ENCODE measurements around the gene GABRP. TPM values are rescaled to one million over a fixed set of nuclear protein-coding genes. Genes with fewer than 3 reads are reported as not detected.

Gene GABRP
- total RNA-seq, 4 donors from 2014 or later: not detected

GRCh38 chr5:170844651-170845050 is 61.1 kb downstream of the GABRP start:
- Histone ChIP-seq H3K4me3 (no peak overlapping the region), H3K27me3 (peaks cover 0 to 2% (median 0%) of the 10 kb centered on the region in 3 donors), H3K36me3 (no peaks in the 10 kb centered on the region), H3K4me1 (no peaks in the 10 kb centered on the region), H3K27ac (no peak overlapping the region), H3K9me3 (no peaks in the 10 kb centered on the region)
- ATAC-seq (no peak), DNase-seq (no peak)
- in situ Hi-C loops (cut with MboI; ENCODE audit: low sequenced_read_pairs in 4 of 4): no loop called here
- intact Hi-C loops (cut with DNase I; ENCODE audit: low total_unique reads): no loop called here
- TF ChIP-seq POLR2A (IDR thresholded peaks at IDR 0.05) (no peak), CTCF (IDR thresholded peaks at IDR 0.05 in 4 of 5, conservative IDR thresholded peaks at IDR 0.05 in 1 of 5) (no peak)

GRCh38 chr5:170846416-170846815 is 62.9 kb downstream of the GABRP start:
- in situ Hi-C loops (cut with MboI; ENCODE audit: low sequenced_read_pairs in 4 of 4) (no loop called here), intact Hi-C loops (cut with DNase I; ENCODE audit: low total_unique reads) (no loop called here)
- Histone ChIP-seq H3K4me1 (no peaks in the 10 kb centered on the region), H3K9me3 (no peaks in the 10 kb centered on the region), H3K36me3 (no peaks in the 10 kb centered on the region), H3K4me3 (no peak overlapping the region), H3K27ac (no peak overlapping the region), H3K27me3 (peaks cover 0 to 2% (median 0%) of the 10 kb centered on the region in 3 donors)
- TF ChIP-seq POLR2A (IDR thresholded peaks at IDR 0.05) (no peak), CTCF (IDR thresholded peaks at IDR 0.05 in 4 of 5, conservative IDR thresholded peaks at IDR 0.05 in 1 of 5) (no peak)
- DNase-seq (no peak), ATAC-seq (no peak)

GRCh38 chr5:170846846-170847245 is 63.3 kb downstream of the GABRP start:
- in situ Hi-C loops (cut with MboI; ENCODE audit: low sequenced_read_pairs in 4 of 4): no loop called here
- H3K27ac ChIP-seq: no peak overlapping the region
- no peak for ATAC-seq
- H3K27me3 ChIP-seq: peaks cover 0 to 2% (median 0%) of the 10 kb centered on the region in 3 donors
- no peaks in the 10 kb centered on the region for H3K9me3 ChIP-seq
- H3K4me3 ChIP-seq: no peak overlapping the region
- H3K36me3 ChIP-seq: no peaks in the 10 kb centered on the region
- H3K4me1 ChIP-seq: no peaks in the 10 kb centered on the region
- intact Hi-C loops (cut with DNase I; ENCODE audit: low total_unique reads): no loop called here
- TF ChIP-seq CTCF (IDR thresholded peaks at IDR 0.05 in 4 of 5, conservative IDR thresholded peaks at IDR 0.05 in 1 of 5): no peak
- TF ChIP-seq POLR2A (IDR thresholded peaks at IDR 0.05): no peak
- no peak for DNase-seq

DNA sequence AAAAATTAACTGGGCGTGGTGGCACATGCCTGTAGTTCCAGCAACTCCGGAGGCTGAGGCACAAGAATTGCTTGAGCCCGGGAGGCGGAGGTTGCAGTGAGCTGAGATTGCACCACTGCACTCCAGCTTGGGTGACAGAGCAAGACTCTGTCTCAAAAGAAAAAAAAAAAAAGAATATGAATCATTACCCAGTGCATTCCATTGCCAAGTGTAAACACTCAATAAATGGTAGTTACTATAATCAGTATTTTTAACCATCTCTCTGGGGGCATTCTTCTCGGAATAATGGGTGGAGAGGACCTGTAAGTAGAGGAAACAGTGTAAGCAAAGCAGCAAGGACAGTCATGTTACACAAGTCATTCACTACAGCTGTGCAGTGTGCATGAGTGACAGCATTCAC is 64.5 kb downstream of the GABRP start:
- intact Hi-C loops (cut with DNase I; ENCODE audit: low total_unique reads): no loop called here
- no peak for ATAC-seq
- H3K27ac ChIP-seq: no peak overlapping the region

More for the DNA sequence above, 64.5 kb downstream of the GABRP start:
- in situ Hi-C loops (cut with MboI; ENCODE audit: low sequenced_read_pairs in 4 of 4): no loop called here
- Histone ChIP-seq H3K4me3 (no peak overlapping the region), H3K36me3 (no peaks in the 10 kb centered on the region), H3K4me1 (no peaks in the 10 kb centered on the region), H3K27me3 (peaks cover 0 to 2% (median 0%) of the 10 kb centered on the region in 3 donors), H3K9me3 (no peaks in the 10 kb centered on the region)
- no peak for DNase-seq
- TF ChIP-seq CTCF (IDR thresholded peaks at IDR 0.05 in 4 of 5, conservative IDR thresholded peaks at IDR 0.05 in 1 of 5) (no peak), POLR2A (IDR thresholded peaks at IDR 0.05) (no peak)

All from gastrocnemius medialis (tissue), 4 donors.